ENCODE data around the gene APPL2. TPM values are rescaled to one million over a fixed set of nuclear protein-coding genes. Genes with fewer than 3 reads are reported as not detected.
"Not testable (repeated sequence)": the region's sequence is repeated elsewhere in the genome, so short reads cannot be mapped to it uniquely, and the experiment has no call there.

Gene APPL2
- total RNA-seq, 1 donor = 46.3 TPM

GRCh38 chr12:105202202-105202601 is 33.8 kb downstream of the APPL2 start:
- H3K4me3 ChIP-seq (ENCODE audit: low read length) = no peak overlapping the region
- H3K9me3 ChIP-seq (ENCODE audit: low read depth, low read length) = no peaks in the 10 kb centered on the region
- no peaks in the 10 kb centered on the region for H3K4me1 ChIP-seq (ENCODE audit: insufficient read depth, low read length)
- H3K27me3 ChIP-seq (ENCODE audit: insufficient read depth, low read length) = no peaks in the 10 kb centered on the region

DNA sequence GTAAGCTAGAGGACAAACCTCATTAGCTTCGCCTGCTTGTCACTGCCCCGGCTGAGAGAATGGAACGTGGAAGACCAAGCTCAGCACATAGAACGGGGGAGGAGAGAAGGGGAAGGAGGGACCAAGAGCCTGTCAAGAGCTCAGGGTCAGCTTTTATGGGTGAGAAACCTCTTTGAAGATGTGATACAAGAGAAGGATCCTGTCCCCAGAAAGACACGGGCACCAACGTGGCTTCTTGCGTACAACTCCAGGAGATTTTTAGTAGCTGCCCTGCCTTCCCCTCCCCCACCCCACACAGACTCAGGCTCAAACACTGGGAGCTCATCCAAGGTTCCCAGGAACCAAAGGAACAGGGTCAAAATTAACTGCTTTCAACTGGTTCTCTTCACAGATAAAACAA is 34.7 kb downstream of the APPL2 start:
- H3K9me3 ChIP-seq (ENCODE audit: low read depth, low read length) = no peaks in the 10 kb centered on the region
- no peak overlapping the region for H3K4me3 ChIP-seq (ENCODE audit: low read length)
- H3K4me1 ChIP-seq (ENCODE audit: insufficient read depth, low read length) = no peaks in the 10 kb centered on the region
- no peaks in the 10 kb centered on the region for H3K27me3 ChIP-seq (ENCODE audit: insufficient read depth, low read length)

- no peaks in the 10 kb centered on the region for H3K9me3 ChIP-seq (ENCODE audit: low read depth, low read length)
- no peak overlapping the region for H3K4me3 ChIP-seq (ENCODE audit: low read length)
- no peaks in the 10 kb centered on the region for H3K4me1 ChIP-seq (ENCODE audit: insufficient read depth, low read length)
- no peaks in the 10 kb centered on the region for H3K27me3 ChIP-seq (ENCODE audit: insufficient read depth, low read length)
Observed at GRCh38 chr12:105200385-105200784, 35.6 kb downstream of the APPL2 start.

- Histone ChIP-seq H3K4me1 (ENCODE audit: insufficient read depth, low read length) (no peaks in the 10 kb centered on the region), H3K27me3 (ENCODE audit: insufficient read depth, low read length) (no peaks in the 10 kb centered on the region), H3K4me3 (ENCODE audit: low read length) (no peak overlapping the region), H3K9me3 (ENCODE audit: low read depth, low read length) (no peaks in the 10 kb centered on the region)
Observed at GRCh38 chr12:105198961-105199360, 37.0 kb downstream of the APPL2 start.

- no peaks in the 10 kb centered on the region for H3K4me1 ChIP-seq (ENCODE audit: insufficient read depth, low read length)
- H3K9me3 ChIP-seq (ENCODE audit: low read depth, low read length) = no peaks in the 10 kb centered on the region
- H3K27me3 ChIP-seq (ENCODE audit: insufficient read depth, low read length) = no peaks in the 10 kb centered on the region
- no peak overlapping the region for H3K4me3 ChIP-seq (ENCODE audit: low read length)
Observed at GRCh38 chr12:105196090-105196489, 39.9 kb downstream of the APPL2 start.

- Histone ChIP-seq H3K4me1 (ENCODE audit: insufficient read depth, low read length) (no peaks in the 10 kb centered on the region), H3K27me3 (ENCODE audit: insufficient read depth, low read length) (no peaks in the 10 kb centered on the region), H3K9me3 (ENCODE audit: low read depth, low read length) (no peaks in the 10 kb centered on the region), H3K4me3 (ENCODE audit: low read length) (no peak overlapping the region)
Observed at GRCh38 chr12:105194947-105195346, 41.0 kb downstream of the APPL2 start.

DNA sequence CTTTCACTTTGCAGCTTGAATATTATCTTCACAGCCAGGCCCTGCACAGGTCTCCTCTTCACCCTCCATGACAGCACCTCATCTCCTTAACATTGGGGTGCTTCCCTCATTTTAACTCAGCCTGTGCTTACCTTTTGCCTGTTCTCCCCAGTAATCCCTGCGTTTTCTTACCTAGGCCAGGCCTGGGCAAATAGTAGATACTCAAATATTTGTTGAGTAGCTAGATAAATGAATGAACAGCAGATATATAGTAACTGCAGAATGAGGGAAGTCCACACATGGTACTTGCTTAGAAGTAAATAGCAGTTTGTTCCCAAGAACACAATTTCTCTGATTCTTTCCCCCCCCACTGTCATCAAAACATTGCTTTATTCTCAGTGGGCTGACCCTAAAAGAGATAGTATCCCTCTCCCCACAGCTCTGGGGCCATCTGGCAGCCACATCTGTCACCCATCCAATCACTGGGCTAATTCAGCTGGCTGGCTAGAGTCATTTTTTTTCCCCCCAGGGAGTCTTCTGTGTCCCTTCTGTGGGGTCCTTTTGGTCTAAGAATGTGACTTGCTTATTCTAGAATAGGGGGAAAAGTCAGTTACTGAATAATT is 43.2 kb downstream of the APPL2 start:
- no peak overlapping the region for H3K4me3 ChIP-seq (ENCODE audit: low read length)
- no peaks in the 10 kb centered on the region for H3K27me3 ChIP-seq (ENCODE audit: insufficient read depth, low read length)
- no peaks in the 10 kb centered on the region for H3K4me1 ChIP-seq (ENCODE audit: insufficient read depth, low read length)
- H3K9me3 ChIP-seq (ENCODE audit: low read depth, low read length) = no peaks in the 10 kb centered on the region

DNA sequence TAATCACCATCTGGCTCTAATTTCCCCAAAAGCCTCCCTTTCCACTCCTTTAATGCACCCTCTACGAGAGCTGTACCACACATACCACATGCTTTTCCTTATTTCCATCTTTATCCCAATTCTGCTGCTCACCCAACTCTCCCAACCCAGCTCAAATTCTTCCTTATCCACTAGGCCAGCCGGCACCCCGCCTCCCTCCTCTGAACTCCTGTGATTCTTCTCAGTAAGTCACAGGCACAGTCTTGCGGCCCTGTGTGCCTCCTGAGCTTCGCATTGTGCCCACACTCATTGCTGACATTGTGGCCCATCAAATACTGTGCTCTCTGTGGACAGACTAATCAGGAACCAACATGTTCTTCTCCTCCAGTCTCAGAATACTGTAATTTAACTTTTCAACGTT is 45.4 kb downstream of the APPL2 start:
- H3K4me3 ChIP-seq (ENCODE audit: low read length) = no peak overlapping the region
- no peaks in the 10 kb centered on the region for H3K4me1 ChIP-seq (ENCODE audit: insufficient read depth, low read length)
- no peaks in the 10 kb centered on the region for H3K9me3 ChIP-seq (ENCODE audit: low read depth, low read length)
- H3K27me3 ChIP-seq (ENCODE audit: insufficient read depth, low read length) = no peaks in the 10 kb centered on the region

- Histone ChIP-seq H3K4me1 (ENCODE audit: insufficient read depth, low read length) (no peaks in the 10 kb centered on the region), H3K4me3 (ENCODE audit: low read length) (no peak overlapping the region), H3K9me3 (ENCODE audit: low read depth, low read length) (no peaks in the 10 kb centered on the region), H3K27me3 (ENCODE audit: insufficient read depth, low read length) (no peaks in the 10 kb centered on the region)
Observed at GRCh38 chr12:105189293-105189692, 46.7 kb downstream of the APPL2 start.

DNA sequence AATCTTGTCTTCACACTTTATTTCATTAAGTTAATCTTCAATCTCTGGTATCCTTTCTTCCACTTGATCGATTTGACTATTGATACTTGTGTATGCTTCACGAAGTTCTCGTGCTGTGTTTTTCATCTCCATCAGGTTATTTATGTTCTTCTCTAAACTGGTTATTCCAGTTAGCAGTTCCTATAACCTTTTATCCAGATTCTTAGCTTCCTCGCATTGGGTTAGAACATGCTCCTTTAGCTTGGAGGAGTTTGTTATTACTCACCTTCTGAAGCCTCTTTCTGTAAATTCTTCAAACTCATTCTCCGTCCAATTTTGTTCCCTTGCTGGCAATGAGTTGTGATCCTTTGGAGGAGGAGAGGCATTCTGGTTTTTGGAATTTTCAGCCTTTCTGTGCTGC is 52.0 kb downstream of the APPL2 start:
- H3K4me1 ChIP-seq (ENCODE audit: insufficient read depth, low read length); H3K9me3 ChIP-seq (ENCODE audit: low read depth, low read length); H3K4me3 ChIP-seq (ENCODE audit: low read length); H3K27me3 ChIP-seq (ENCODE audit: insufficient read depth, low read length): not testable (repeated sequence)

DNA sequence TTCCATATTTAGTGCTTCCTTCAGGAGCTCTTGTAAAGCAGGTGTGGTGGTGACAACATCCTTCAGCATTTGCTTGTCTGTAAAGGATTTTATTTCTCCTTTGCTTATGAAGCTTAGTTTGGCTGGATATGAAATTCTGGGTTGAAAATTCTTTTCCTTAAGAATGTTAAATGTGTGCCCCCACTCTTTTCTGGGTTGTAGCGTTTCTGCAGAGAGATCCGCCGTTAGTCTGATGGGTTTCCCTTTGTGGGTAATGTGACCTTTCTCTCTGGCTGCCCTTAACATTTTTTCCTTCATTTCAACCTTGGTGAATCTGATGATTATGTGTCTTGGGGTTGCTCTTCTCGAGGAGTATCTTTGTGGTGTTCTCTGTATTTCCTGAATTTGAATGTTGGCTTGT is 52.6 kb downstream of the APPL2 start:
- H3K9me3 ChIP-seq (ENCODE audit: low read depth, low read length); H3K27me3 ChIP-seq (ENCODE audit: insufficient read depth, low read length); H3K4me3 ChIP-seq (ENCODE audit: low read length); H3K4me1 ChIP-seq (ENCODE audit: insufficient read depth, low read length): not testable (repeated sequence)

DNA sequence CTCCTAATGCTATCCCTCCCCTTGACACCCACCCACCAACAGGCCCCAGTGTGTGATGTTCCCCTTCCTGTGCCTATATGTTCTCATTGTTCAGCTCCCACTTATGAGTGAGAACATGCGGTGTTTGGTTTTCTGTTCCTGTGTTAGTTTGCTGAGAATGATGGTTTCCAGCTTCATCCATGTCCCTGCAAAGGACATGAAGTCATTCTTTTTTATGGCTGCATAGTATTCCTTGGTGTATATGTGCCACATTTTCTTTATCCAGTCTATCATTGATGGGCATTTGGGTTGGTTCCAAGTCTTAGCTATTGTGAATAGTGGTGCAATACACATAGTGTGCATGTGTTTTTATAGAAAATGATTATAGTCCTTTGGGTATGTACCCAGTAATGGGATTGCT is 56.9 kb downstream of the APPL2 start:
- not testable (repeated sequence) for H3K27me3 ChIP-seq (ENCODE audit: insufficient read depth, low read length); H3K4me1 ChIP-seq (ENCODE audit: insufficient read depth, low read length); H3K9me3 ChIP-seq (ENCODE audit: low read depth, low read length); H3K4me3 ChIP-seq (ENCODE audit: low read length)

- Histone ChIP-seq H3K4me1 (ENCODE audit: insufficient read depth, low read length) (no peaks in the 10 kb centered on the region), H3K9me3 (ENCODE audit: low read depth, low read length) (no peaks in the 10 kb centered on the region), H3K4me3 (ENCODE audit: low read length) (no peak overlapping the region), H3K27me3 (ENCODE audit: insufficient read depth, low read length) (no peaks in the 10 kb centered on the region)
Observed at GRCh38 chr12:105177208-105177607, 58.8 kb downstream of the APPL2 start.

GRCh38 chr12:105175397-105175990 is 60.5 kb downstream of the APPL2 start:
- no peaks in the 10 kb centered on the region for H3K9me3 ChIP-seq (ENCODE audit: low read depth, low read length)
- H3K4me1 ChIP-seq (ENCODE audit: insufficient read depth, low read length) = no peaks in the 10 kb centered on the region
- H3K27me3 ChIP-seq (ENCODE audit: insufficient read depth, low read length) = no peaks in the 10 kb centered on the region
- no peak overlapping the region for H3K4me3 ChIP-seq (ENCODE audit: low read length)

DNA sequence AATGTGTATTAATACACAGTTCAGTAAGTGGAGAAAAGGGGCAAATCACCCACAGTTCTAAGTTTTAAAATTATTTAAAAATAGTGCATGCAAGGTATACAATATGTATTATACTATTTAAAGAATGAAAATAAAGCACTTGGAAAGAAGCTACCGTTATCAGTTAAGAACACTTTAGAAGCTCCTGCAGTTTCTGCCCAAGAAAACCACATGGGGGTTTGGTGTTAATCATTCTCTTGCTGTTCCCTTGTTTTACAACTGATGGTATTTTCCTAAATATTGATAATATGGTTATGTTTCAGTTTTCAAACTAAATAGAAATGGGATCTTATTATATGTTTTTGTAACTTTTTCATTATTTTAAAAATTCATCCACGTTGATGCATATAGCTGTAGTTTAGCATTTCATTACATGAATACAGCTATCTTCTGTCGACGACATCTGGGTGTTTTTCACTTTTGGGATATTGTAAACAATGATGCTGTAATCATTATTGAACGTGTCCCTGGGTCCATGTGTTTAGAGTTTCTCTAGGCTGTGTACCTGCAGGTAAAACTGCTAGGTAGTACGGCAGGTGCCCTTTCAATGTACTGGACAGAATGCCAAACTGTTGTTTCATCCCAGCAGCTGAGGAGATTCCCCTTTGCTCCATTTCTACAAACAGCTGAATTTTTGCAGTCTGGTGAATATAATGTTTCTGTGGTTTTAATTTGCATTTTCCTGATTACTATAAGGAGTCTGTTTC is 64.1 kb downstream of the APPL2 start:
- H3K9me3 ChIP-seq (ENCODE audit: low read depth, low read length) = no peaks in the 10 kb centered on the region
- H3K27me3 ChIP-seq (ENCODE audit: insufficient read depth, low read length) = no peaks in the 10 kb centered on the region
- no peak overlapping the region for H3K4me3 ChIP-seq (ENCODE audit: low read length)
- H3K4me1 ChIP-seq (ENCODE audit: insufficient read depth, low read length) = no peaks in the 10 kb centered on the region

DNA sequence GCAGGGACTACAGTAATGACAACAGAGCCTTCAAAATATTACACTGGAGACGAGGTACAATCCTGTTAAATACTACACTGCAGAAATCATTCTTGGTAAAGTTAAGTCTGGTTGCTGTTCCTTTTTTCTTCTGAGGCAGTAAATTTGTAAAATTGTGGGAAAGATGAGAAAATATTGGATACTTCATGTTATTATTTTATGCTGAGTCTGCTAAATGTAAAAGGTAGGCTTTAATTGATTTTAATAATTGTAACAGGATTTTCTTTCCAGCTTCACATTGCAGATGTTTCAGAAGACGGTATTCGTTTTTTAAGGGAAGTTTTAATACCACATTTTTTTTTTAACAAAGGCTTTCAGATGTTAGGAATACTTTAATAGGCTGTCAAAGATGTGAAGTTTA is 65.8 kb downstream of the APPL2 start:
- H3K4me1 ChIP-seq (ENCODE audit: insufficient read depth, low read length) = no peaks in the 10 kb centered on the region

More for the DNA sequence above, 65.8 kb downstream of the APPL2 start:
- no peaks in the 10 kb centered on the region for H3K9me3 ChIP-seq (ENCODE audit: low read depth, low read length)
- H3K27me3 ChIP-seq (ENCODE audit: insufficient read depth, low read length) = no peaks in the 10 kb centered on the region
- no peak overlapping the region for H3K4me3 ChIP-seq (ENCODE audit: low read length)

All from mononuclear cell (primary cell).